Activated CD4-positive, alpha-beta T cell treated with anti-CD3 and anti-CD28 coated beads for 36 hours (primary cell): Measurements from ENCODE around the gene TNC. TPM values are rescaled to one million over a fixed set of nuclear protein-coding genes. Genes with fewer than 3 reads are reported as not detected.

Experiments used
- total RNA-seq, 2 experiments: library from RNA; stranded (reverse); gene quantifications; one replicate each; pipeline ENCODE4 v1.2.3, GENCODE V29; 2021

Gene TNC
- total RNA-seq, 2 experiments from 2014 or later: 0.11 to 0.90 TPM

Other genes with a start within 250 kb of the TNC start
- gene TNFSF8, start 187.6 kb downstream of the TNC start, total RNA-seq: 10 to 100 TPM; 42.3 to 48.2 TPM